ENCODE measurements around the gene CDH13. TPM values are rescaled to one million over a fixed set of nuclear protein-coding genes. Genes with fewer than 3 reads are reported as not detected.

CDH13 gene
- total and polyA plus RNA-seq, 9 of the 15 experiments (the other 6 are each of a cell fraction or from before 2014, with no cell fraction given), result 0.03 TPM; not detected in 8

DNA sequence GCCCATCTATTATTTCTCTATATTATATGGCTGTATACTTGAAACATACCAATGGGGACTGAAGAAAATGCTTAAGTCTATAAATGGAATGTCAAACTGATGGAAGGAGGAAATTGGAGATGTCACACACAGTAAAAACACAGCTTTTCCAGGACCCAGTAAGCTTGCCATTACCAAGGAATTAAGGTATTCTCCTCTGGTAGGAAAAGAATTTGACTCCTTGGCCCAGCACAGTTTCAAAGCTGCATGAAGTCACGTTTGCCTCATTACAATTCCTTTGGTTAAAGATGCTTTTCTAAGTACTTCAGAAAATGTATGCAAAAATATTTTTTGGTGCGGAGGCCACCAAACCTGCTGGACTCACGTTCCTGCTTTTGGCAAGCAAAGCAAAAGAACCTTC is 48.5 kb downstream of the CDH13 start (continued):
- TF ChIP-seq, protein P1, sequence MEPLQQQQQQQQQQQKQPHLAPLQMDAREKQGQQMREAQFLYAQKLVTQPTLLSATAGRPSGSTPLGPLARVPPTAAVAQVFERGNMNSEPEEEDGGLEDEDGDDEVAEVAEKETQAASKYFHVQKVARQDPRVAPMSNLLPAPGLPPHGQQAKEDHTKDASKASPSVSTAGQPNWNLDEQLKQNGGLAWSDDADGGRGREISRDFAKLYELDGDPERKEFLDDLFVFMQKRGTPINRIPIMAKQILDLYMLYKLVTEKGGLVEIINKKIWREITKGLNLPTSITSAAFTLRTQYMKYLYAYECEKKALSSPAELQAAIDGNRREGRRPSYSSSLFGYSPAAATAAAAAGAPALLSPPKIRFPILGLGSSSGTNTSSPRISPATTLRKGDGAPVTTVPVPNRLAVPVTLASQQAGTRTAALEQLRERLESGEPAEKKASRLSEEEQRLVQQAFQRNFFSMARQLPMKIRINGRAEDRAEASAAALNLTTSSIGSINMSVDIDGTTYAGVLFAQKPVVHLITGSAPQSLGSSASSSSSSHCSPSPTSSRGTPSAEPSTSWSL (CRISPR knock-in tag; IDR thresholded peaks at IDR 0.05; ENCODE audit: borderline replicate concordance), result no peak

DNA sequence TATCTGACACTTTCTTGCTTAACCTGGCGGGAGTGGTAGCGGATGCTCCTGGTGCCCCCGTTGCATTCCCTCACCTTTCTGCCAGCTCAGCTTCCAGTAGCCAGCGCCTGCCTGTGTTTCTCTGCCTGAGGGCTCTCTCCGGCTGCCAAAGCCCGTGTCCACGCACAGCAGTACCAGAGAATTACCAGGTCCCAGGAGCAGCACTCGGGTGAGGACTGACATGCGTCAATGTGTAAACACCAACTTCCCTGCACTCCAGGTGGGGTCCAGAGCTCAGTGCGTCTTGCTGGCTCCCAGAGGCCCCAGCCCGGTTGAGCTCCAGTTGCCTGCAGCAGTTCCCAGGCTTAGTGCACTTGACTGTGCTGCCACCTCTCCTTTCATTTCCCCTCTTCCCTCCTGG is 54.8 kb downstream of the CDH13 start:
- in situ Hi-C loops (cut with MboI), result no loop called here
- ChIA-PET POLR2A (interaction anchor here (0.6 kb wide), 1 partner anchor 37 kb away, joined by 3 read pairs; no protein-coding TSS in a partner anchor), CTCF (ENCODE audit: low intra/inter-chr PET ratio) (no interaction called here)
- Histone ChIP-seq H3K4me3 (no peak overlapping the region), H3K79me2 (ENCODE audit: control insufficient read depth, insufficient read depth, low read length) (no peaks in the 10 kb centered on the region), H3K4me1 (replicated peaks in 1 of 2; ENCODE audit: control insufficient read depth in 2 of 2, insufficient read depth in 2 of 2, low read length in 2 of 2) (no peaks in the 10 kb centered on the region), H2AFZ (ENCODE audit: low read depth, low read length) (no peak overlapping the region), H3K9ac (ENCODE audit: insufficient read depth in 1 of 2, low read depth in 2 of 2, low read length in 2 of 2) (no peak overlapping the region), H3K9me1 (ENCODE audit: control insufficient read depth, insufficient read depth, low read length) (no peaks in the 10 kb centered on the region), H3K27ac (ENCODE audit: extremely low read depth, low read depth, low read length) (no peak overlapping the region), H3K4me2 (ENCODE audit: insufficient read depth, low read length) (no peak overlapping the region), H3K36me3 (ENCODE audit: control insufficient read depth, insufficient read depth, low read length) (no peaks in the 10 kb centered on the region), H3K27me3 (ENCODE audit: control insufficient read depth in 2 of 2, insufficient read depth in 2 of 2, low read length in 2 of 2) (no peaks in the 10 kb centered on the region), H4K20me1 (replicated peaks; ENCODE audit: control insufficient read depth, insufficient read depth, low read length) (no peaks in the 10 kb centered on the region), H3K9me3 (replicated peaks; ENCODE audit: control insufficient read depth, insufficient read depth, low read depth, low read length) (no peaks in the 10 kb centered on the region)
- intact Hi-C loops (cut with micrococcal nuclease), result no loop called here
- ATAC-seq (no peak), DNase-seq (ENCODE audit: extremely low read depth in 1 of 4, low spot score in 3 of 4) (no peak), FAIRE-seq (no peak)
- no TSS peak for BruUV-seq (replicated peaks)
- no peak for TF ChIP-seq KAT2B (IDR thresholded peaks at IDR 0.05; ENCODE audit: low read depth, low read length)
- TF ChIP-seq CBX3 (IDR thresholded peaks at IDR 0.05; ENCODE audit: borderline replicate concordance in 1 of 2, low read length in 2 of 2), result no peak
- no peak for TF ChIP-seq PHB (CRISPR knock-in tag; IDR thresholded peaks at IDR 0.05)
- no peak for TF ChIP-seq EHMT2 (IDR thresholded peaks at IDR 0.05)
- no peak for TF ChIP-seq PRPF4 (IDR thresholded peaks at IDR 0.05; ENCODE audit: insufficient read depth, low read depth, low read length, poor library complexity, severe bottlenecking)
- TF ChIP-seq, protein P2, sequence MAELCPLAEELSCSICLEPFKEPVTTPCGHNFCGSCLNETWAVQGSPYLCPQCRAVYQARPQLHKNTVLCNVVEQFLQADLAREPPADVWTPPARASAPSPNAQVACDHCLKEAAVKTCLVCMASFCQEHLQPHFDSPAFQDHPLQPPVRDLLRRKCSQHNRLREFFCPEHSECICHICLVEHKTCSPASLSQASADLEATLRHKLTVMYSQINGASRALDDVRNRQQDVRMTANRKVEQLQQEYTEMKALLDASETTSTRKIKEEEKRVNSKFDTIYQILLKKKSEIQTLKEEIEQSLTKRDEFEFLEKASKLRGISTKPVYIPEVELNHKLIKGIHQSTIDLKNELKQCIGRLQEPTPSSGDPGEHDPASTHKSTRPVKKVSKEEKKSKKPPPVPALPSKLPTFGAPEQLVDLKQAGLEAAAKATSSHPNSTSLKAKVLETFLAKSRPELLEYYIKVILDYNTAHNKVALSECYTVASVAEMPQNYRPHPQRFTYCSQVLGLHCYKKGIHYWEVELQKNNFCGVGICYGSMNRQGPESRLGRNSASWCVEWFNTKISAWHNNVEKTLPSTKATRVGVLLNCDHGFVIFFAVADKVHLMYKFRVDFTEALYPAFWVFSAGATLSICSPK (IDR thresholded peaks at IDR 0.05; ENCODE audit: borderline replicate concordance), result no peak
- TF ChIP-seq MCM2 (IDR thresholded peaks at IDR 0.05; ENCODE audit: low read depth), result no peak
- no peak for TF ChIP-seq IFI16 (CRISPR knock-in tag; IDR thresholded peaks at IDR 0.05)
- WGBS (ENCODE audit: insufficient coverage, low coverage, missing lambda C conversion rate), result 1% methylated on average over 11 of the region's 11 CpGs

All from K562 (cell line).